GM11168 (cell line): ENCODE measurements around the gene KRTAP4-11.
"Not testable (repeated sequence)": the region's sequence is repeated elsewhere in the genome, so short reads cannot be mapped to it uniquely, and the experiment has no call there.

Experiments used
- in situ Hi-C: fragments of 300-500 bp; cut with MboI; formaldehyde crosslinking; loops from one replicate; pipeline ENCODE4 v1.12.0; 2022; ENCODE audit warnings: low sequenced_read_pairs; ENCODE audit not compliant: unreplicated experiment

The KRTAP4-11 gene

GRCh38 chr17:41125064-41125463, 6.9 kb upstream of the KRTAP4-11 start:
- in situ Hi-C loops, result no loop called here

GRCh38 chr17:41123991-41124371, 5.8 kb upstream of the KRTAP4-11 start, which contains the start of gene KRTAP4-12:
KRTAP4-12 (minus strand) TSS chr17:41124182; CDS start chr17:41124122, 60 bp downstream.
- in situ Hi-C loops, result not testable (repeated sequence)

- in situ Hi-C loops, result not testable (repeated sequence)
These were observed 5.3 kb upstream of the KRTAP4-11 start for GRCh38 chr17:41123292-41123990.

GRCh38 chr17:41121742-41122141, 3.6 kb upstream of the KRTAP4-11 start:
- in situ Hi-C loops, result no loop called here

- in situ Hi-C loops, result not testable (repeated sequence)
These were observed 1.8 kb upstream of the KRTAP4-11 start for GRCh38 chr17:41119696-41120690.

GRCh38 chr17:41118721-41119120, 548 bp upstream of the KRTAP4-11 start:
- in situ Hi-C loops, result no loop called here

GRCh38 chr17:41116297-41116696, 1.9 kb downstream of the KRTAP4-11 start:
- in situ Hi-C loops, result no loop called here

GRCh38 chr17:41111151-41111885, 6.9 kb downstream of the KRTAP4-11 start:
- in situ Hi-C loops, result no loop called here

GRCh38 chr17:41108728-41109386, 9.3 kb downstream of the KRTAP4-11 start:
- in situ Hi-C loops, result not testable (repeated sequence)

GRCh38 chr17:41107941-41108450, 10.2 kb downstream of the KRTAP4-11 start:
- in situ Hi-C loops, result no loop called here

GRCh38 chr17:41105347-41105746, 12.8 kb downstream of the KRTAP4-11 start, which contains the start of gene KRTAP4-9:
KRTAP4-9 (plus strand) TSS chr17:41105389; CDS start chr17:41105389, 0 bp downstream.
- in situ Hi-C loops, result not testable (repeated sequence)

- in situ Hi-C loops, result not testable (repeated sequence)
These were observed 13.7 kb downstream of the KRTAP4-11 start for GRCh38 chr17:41104386-41105038.

- in situ Hi-C loops, result no loop called here
These were observed 14.3 kb downstream of the KRTAP4-11 start for GRCh38 chr17:41103896-41104295.

GRCh38 chr17:41101586-41102259, 16.4 kb downstream of the KRTAP4-11 start, which contains the start of gene KRTAP4-16:
KRTAP4-16 (minus strand) TSS chr17:41102209; CDS start chr17:41102209, 0 bp downstream.
- in situ Hi-C loops, result no loop called here

- in situ Hi-C loops, result not testable (repeated sequence)
These were observed 18.3 kb downstream of the KRTAP4-11 start for GRCh38 chr17:41099682-41100480.

GRCh38 chr17:41098481-41098880, 19.7 kb downstream of the KRTAP4-11 start:
- in situ Hi-C loops, result no loop called here

- in situ Hi-C loops, result no loop called here
These were observed 20.1 kb downstream of the KRTAP4-11 start, which contains the start of gene KRTAP4-8 for GRCh38 chr17:41098042-41098441. KRTAP4-8 (minus strand) TSS chr17:41098142; CDS start chr17:41098084, 58 bp downstream.
